Bronchial epithelial cell (primary cell): ENCODE measurements around the gene AP5S1. TPM values are rescaled to one million over a fixed set of nuclear protein-coding genes. Genes with fewer than 3 reads are reported as not detected.
"Not testable (repeated sequence)": the region's sequence is repeated elsewhere in the genome, so short reads cannot be mapped to it uniquely, and the experiment has no call there.

Experiments used
- DNase-seq: peaks from one replicate; pipeline ENCODE4 v3.0.0-alpha.2; 2010; ENCODE audit warnings: low read depth
- FAIRE-seq: peaks from 2 replicates; lab custom pipeline; 2011; peaks lifted over from hg19 to GRCh38; lab: Jason Lieb, UNC
- H3K27me3 ChIP-seq: 2 replicates; pipeline ENCODE4 v1.5.1; 2011; ENCODE audit warnings: low read length; ENCODE audit not compliant: control insufficient read depth, insufficient read depth
- H3K36me3 ChIP-seq: 2 replicates; pipeline ENCODE4 v1.5.1; 2011; ENCODE audit warnings: low read length; ENCODE audit not compliant: control insufficient read depth, insufficient read depth
- H3K4me3 ChIP-seq: 2 replicates; pipeline ENCODE4 v1.5.1; 2011; ENCODE audit warnings: mild to moderate bottlenecking, low read depth, low read length, control low read depth
- CTCF ChIP-seq: IDR thresholded peaks from 2 replicates; pipeline ENCODE4 v1.5.1; 2011; ENCODE audit warnings: mild to moderate bottlenecking, moderate library complexity, low read length, control low read depth, inconsistent platforms; ENCODE audit not compliant: insufficient read depth, severe bottlenecking
- total RNA-seq: library from RNA; depleted of rRNA; stranded (reverse); fragments of >200 nt; gene quantifications from 2 replicates; pipeline ENCODE4 v1.2.1, GENCODE V29; 2014

AP5S1 gene
- total RNA-seq, 1 donor from 2014 or later: 12.4 TPM

- Histone ChIP-seq H3K36me3 (no peaks in the 10 kb centered on the region), H3K4me3 (no peak overlapping the region), H3K27me3 (no peaks in the 10 kb centered on the region)
- TF ChIP-seq CTCF: no peak
- DNase-seq: no peak
- no peak for FAIRE-seq
Observed at GRCh38 chr20:3842348-3842930, 22.1 kb downstream of the AP5S1 start.

DNA sequence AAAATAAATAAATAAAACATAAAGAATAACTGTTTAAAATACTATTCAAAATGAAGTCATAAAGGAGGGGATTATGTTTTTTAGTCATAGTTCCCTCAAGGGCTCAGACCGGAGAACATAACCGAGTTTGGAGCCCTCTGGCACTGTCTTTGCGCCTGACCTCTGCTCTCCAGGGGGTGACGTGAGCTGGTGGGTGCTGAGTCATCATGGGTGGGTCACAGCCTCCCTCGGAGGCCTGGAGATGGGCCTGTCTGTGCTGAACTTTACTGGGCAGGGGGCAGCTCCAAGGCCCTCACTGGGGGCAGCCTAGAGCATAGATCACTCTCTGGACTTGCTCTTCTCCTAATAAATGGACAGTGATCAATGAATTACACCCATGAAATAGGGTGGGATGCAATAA is 23.1 kb downstream of the AP5S1 start:
- FAIRE-seq (no peak), DNase-seq (peak; percentile 49)
- Histone ChIP-seq H3K27me3 (no peaks in the 10 kb centered on the region), H3K36me3 (no peaks in the 10 kb centered on the region), H3K4me3 (no peak overlapping the region)
- TF ChIP-seq CTCF: no peak

GRCh38 chr20:3843990-3844619 is 23.8 kb downstream of the AP5S1 start:
- not testable (repeated sequence) for H3K4me3 ChIP-seq, FAIRE-seq, H3K27me3 ChIP-seq, DNase-seq, H3K36me3 ChIP-seq

DNA sequence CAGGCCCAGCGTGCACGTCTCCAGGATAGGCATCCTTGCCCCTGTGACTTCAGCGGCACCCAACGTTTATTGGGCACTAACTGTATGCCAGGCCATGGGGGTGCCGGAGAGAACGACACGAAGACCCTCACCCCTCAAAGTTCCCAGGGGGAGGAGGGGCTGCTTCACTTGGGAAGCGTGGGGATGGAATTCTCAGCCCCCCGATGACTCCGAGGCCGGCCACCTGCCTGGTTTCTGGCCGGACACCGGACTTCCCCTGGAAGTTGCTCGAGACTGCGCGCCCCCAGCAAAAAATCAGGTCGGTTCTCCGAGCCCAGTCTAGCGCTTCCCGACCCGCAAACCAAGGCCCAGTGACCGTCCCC is 26.0 kb downstream of the AP5S1 start:
- no peaks in the 10 kb centered on the region for H3K36me3 ChIP-seq
- no peak for TF ChIP-seq CTCF
- no peaks in the 10 kb centered on the region for H3K27me3 ChIP-seq
- no peak for DNase-seq
- no peak for FAIRE-seq
- peak overlapping the region; percentile 98 for H3K4me3 ChIP-seq

- peak; percentile 48 for DNase-seq
- H3K27me3 ChIP-seq: no peaks in the 10 kb centered on the region
- no peaks in the 10 kb centered on the region for H3K36me3 ChIP-seq
- H3K4me3 ChIP-seq: peak within 1 kb of the TSS; percentile 98
- no peak for TF ChIP-seq CTCF
- FAIRE-seq: no peak
Observed at GRCh38 chr20:3846740-3847428, 26.5 kb downstream of the AP5S1 start, which contains the start of gene MAVS. MAVS (plus strand) TSS chr20:3846834; CDS start chr20:3854625, 7,791 bp downstream.

- DNase-seq (no peak), FAIRE-seq (no peak)
- no peak for TF ChIP-seq CTCF
- Histone ChIP-seq H3K27me3 (no peaks in the 10 kb centered on the region), H3K4me3 (peak overlapping the region; percentile 98), H3K36me3 (no peaks in the 10 kb centered on the region)
Observed at GRCh38 chr20:3847429-3847940, 27.1 kb downstream of the AP5S1 start.
